Liver (tissue), 9 donors: ENCODE data around the gene CLEC17A. TPM values are rescaled to one million over a fixed set of nuclear protein-coding genes. Genes with fewer than 3 reads are reported as not detected.
"Not testable (repeated sequence)": the region's sequence is repeated elsewhere in the genome, so short reads cannot be mapped to it uniquely, and the experiment has no call there.

Source experiments
- DNase-seq: peaks from one replicate; pipeline ENCODE4 v3.0.0-alpha.2; 2017; ENCODE audit warnings: low spot score
- H3K27ac ChIP-seq, 2 donors: one replicate each; pipeline ENCODE4 v1.7.0; 2013; ENCODE audit warnings: inconsistent platforms in 2 of 2, low read length in 2 of 2, control low read depth in 1 of 2, low read depth in 1 of 2, mild to moderate bottlenecking in 1 of 2
- H3K27me3 ChIP-seq, 4 donors: one replicate each; pipeline versions ENCODE4 v1.6.1 to v1.7.0; 2013; ENCODE audit warnings: low read length in 3 of 4, inconsistent platforms in 1 of 4, mild to moderate bottlenecking in 1 of 4, moderate library complexity in 1 of 4; ENCODE audit not compliant: control insufficient read depth in 4 of 4, insufficient read depth in 4 of 4
- H3K36me3 ChIP-seq, 4 donors: one replicate each; pipeline versions ENCODE4 v1.6.1 to v1.7.0; 2013; ENCODE audit warnings: low read length in 3 of 4, mild to moderate bottlenecking in 3 of 4, low read depth in 1 of 4, moderate library complexity in 1 of 4; ENCODE audit not compliant: control insufficient read depth in 4 of 4, insufficient read depth in 3 of 4
- H3K4me1 ChIP-seq, 4 donors: one replicate each; pipeline versions ENCODE4 v1.6.1 to v1.7.0; 2013; ENCODE audit warnings: low read length in 3 of 4, mild to moderate bottlenecking in 3 of 4, moderate library complexity in 1 of 4; ENCODE audit not compliant: control insufficient read depth in 4 of 4, insufficient read depth in 4 of 4
- H3K4me3 ChIP-seq, 3 donors: one replicate each; pipeline versions ENCODE4 v1.6.1 to v1.7.0; 2013; ENCODE audit warnings: low read length in 3 of 3, control low read depth in 1 of 3, low read depth in 1 of 3, mild to moderate bottlenecking in 1 of 3
- H3K9ac ChIP-seq, 2 donors: one replicate each; pipeline ENCODE4 v1.7.0; 2013; ENCODE audit warnings: low read length in 2 of 2, mild to moderate bottlenecking in 2 of 2, moderate library complexity in 2 of 2, control low read depth in 1 of 2, low read depth in 1 of 2
- H3K9me3 ChIP-seq, 4 donors: one replicate each; pipeline versions ENCODE4 v1.6.1 to v1.7.0; 2013; ENCODE audit warnings: low read length in 3 of 4; ENCODE audit not compliant: control insufficient read depth in 4 of 4
- EGR1 ChIP-seq, 2 donors: IDR thresholded peaks; 2 replicates each; pipeline ENCODE4 v1.6.1; 2016 to 2018; ENCODE audit warnings: antibody characterized with exemption in 2 of 2, low read depth in 2 of 2
- FOXA1 ChIP-seq: IDR thresholded peaks from 2 replicates; pipeline ENCODE4 v1.6.1; 2016; ENCODE audit warnings: antibody characterized with exemption
- FOXA2 ChIP-seq: IDR thresholded peaks from 2 replicates; pipeline ENCODE4 v1.6.1; 2016; ENCODE audit warnings: antibody characterized with exemption
- GABPA ChIP-seq, 2 donors: IDR thresholded peaks in 1 of 2; conservative IDR thresholded peaks in 1 of 2; 2 replicates each; pipeline ENCODE4 v1.6.1; 2016; ENCODE audit warnings: antibody characterized with exemption in 2 of 2, mild to moderate bottlenecking in 1 of 2, moderate library complexity in 1 of 2
- HNF4A ChIP-seq, 2 donors: conservative IDR thresholded peaks; 2 replicates each; pipeline ENCODE4 v1.6.1; 2016; ENCODE audit warnings: antibody characterized with exemption in 2 of 2, mild to moderate bottlenecking in 2 of 2
- HNF4G ChIP-seq: IDR thresholded peaks from 2 replicates; pipeline ENCODE4 v1.6.1; 2016; ENCODE audit warnings: antibody characterized with exemption
- NR2F2 ChIP-seq: IDR thresholded peaks from 2 replicates; pipeline ENCODE4 v1.6.1; 2016; ENCODE audit warnings: antibody characterized with exemption
- RAD21 ChIP-seq, 2 donors: IDR thresholded peaks; 2 replicates each; pipeline ENCODE4 v1.6.1; 2016; ENCODE audit warnings: antibody characterized with exemption in 2 of 2, mild to moderate bottlenecking in 2 of 2
- RXRA ChIP-seq, 2 donors: IDR thresholded peaks; 2 replicates each; pipeline ENCODE4 v1.6.1; 2017 to 2018; ENCODE audit warnings: antibody characterized with exemption in 2 of 2, mild to moderate bottlenecking in 1 of 2
- SP1 ChIP-seq: IDR thresholded peaks from 2 replicates; pipeline ENCODE4 v1.6.1; 2018; ENCODE audit warnings: antibody characterized with exemption, mild to moderate bottlenecking
- TAF1 ChIP-seq: conservative IDR thresholded peaks from 2 replicates; pipeline ENCODE4 v1.6.1; 2016; ENCODE audit warnings: antibody characterized with exemption, mild to moderate bottlenecking
- YY1 ChIP-seq: IDR thresholded peaks from 2 replicates; pipeline ENCODE4 v1.6.1; 2016; ENCODE audit warnings: antibody characterized with exemption, mild to moderate bottlenecking
- WGBS: extraction: QIAGEN DNeasy Blood & Tissue Kit; methylation state at CpG from one replicate; pipeline ENCODE4 v1.1.7; 2013; 5-methylcytosine and 5-hydroxymethylcytosine counted together
- polyA plus RNA-seq, 2 donors: library from polyadenylated mRNA; stranded (reverse) in 1 of 2; unstranded in 1 of 2; fragments of 200-250 nt in 1 of 2; fragments of >200 nt in 1 of 2; fragmentation: Nextera tagmentation in 1 of 2; extraction: Ambion mirVana in 1 of 2; gene quantifications; one replicate each; pipeline versions ENCODE4 v1.2.1 to v1.2.3, GENCODE V29; 2013 to 2015
- total RNA-seq, 2 donors: library from RNA; depleted of rRNA; stranded (reverse); fragments of >200 nt; gene quantifications; one replicate each; pipeline ENCODE4 v1.2.3, GENCODE V29; 2014
- TF ChIP-seq, protein P1 (sequence below): IDR thresholded peaks from 2 replicates; pipeline ENCODE4 v1.6.1; 2016; ENCODE audit warnings: antibody characterized with exemption, mild to moderate bottlenecking
- TF ChIP-seq, protein P2 (sequence below): IDR thresholded peaks from 2 replicates; pipeline ENCODE4 v1.6.1; 2016; ENCODE audit warnings: antibody characterized with exemption
- TF ChIP-seq, protein P3 (sequence below): IDR thresholded peaks from 2 replicates; pipeline ENCODE4 v1.6.1; 2016; ENCODE audit warnings: antibody characterized with exemption
- TF ChIP-seq, protein P4 (sequence below): IDR thresholded peaks from 2 replicates; pipeline ENCODE4 v1.6.1; 2016; ENCODE audit warnings: antibody characterized with exemption
- donor health status: healthy.
- donor health status: healthy.
- donor health status: healthy.
- donor health status: healthy.
- donor health status: healthy.

CLEC17A gene
- total and polyA plus RNA-seq, 4 donors: 0.22 to 0.28 TPM; not detected in 2

DNA sequence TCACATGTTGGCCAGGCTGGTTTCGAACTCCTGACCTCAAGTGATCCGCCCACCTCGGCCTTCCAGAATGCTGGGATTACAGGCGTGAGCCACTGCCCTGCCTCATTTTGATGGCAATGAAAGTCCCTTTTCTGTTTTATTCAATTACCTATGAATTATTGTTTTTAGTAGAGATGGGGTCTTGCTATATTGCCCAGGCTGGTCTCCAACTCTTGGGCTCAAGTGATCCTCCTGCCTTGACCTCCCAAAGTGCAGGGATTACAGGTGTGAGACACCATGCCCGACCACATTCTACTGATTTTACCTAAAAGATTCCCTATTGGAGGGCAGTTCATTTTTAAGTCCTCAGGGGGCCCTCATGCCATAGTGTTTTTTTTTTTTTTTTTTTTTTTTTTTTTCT is 40.9 kb upstream of the CLEC17A start:
- not testable (repeated sequence) for DNase-seq, H3K9me3 ChIP-seq
- WGBS: 96% methylated on average over 5 of the region's 5 CpGs

DNA sequence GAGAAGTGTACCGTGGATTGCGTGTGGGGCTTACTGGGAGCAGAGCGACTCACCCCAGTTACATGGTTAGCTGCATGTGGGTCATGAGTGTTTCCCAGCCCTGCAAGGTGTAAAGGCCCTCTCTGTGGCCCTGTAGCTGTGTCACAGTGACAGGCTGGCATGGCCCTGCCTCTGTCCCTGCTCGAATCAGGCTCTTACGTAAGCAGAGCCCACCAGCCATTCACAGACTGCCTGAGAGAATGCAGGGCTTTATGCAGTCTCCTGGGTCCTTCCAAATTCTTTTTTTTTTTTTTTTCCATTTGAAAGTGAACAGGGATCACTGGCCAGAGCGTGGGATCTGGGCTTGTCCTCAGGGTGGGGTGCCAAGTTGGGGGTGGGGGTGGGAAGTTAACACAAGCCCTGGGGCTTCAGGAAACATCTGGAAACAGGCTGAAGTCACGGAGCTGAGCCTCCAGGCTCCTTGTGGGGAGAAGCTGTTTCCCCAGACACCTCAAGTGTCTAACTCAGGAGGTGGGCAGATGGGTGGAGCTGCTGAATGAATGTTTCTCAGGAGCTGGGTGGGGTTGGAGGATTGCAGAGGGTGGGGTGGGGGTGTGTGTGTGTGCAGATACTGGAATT is 40.1 kb upstream of the CLEC17A start:
- Histone ChIP-seq H3K4me3 (no peak overlapping the region), H3K9me3 (no peaks in the 10 kb centered on the region), H3K27me3 (no peaks in the 10 kb centered on the region), H3K9ac (no peak overlapping the region), H3K27ac (no peak overlapping the region), H3K4me1 (peaks cover 0 to 21% (median 12%) of the 10 kb centered on the region in 4 donors), H3K36me3 (peaks cover 0 to 4% (median 0%) of the 10 kb centered on the region in 4 donors)
- TF ChIP-seq, protein P1, sequence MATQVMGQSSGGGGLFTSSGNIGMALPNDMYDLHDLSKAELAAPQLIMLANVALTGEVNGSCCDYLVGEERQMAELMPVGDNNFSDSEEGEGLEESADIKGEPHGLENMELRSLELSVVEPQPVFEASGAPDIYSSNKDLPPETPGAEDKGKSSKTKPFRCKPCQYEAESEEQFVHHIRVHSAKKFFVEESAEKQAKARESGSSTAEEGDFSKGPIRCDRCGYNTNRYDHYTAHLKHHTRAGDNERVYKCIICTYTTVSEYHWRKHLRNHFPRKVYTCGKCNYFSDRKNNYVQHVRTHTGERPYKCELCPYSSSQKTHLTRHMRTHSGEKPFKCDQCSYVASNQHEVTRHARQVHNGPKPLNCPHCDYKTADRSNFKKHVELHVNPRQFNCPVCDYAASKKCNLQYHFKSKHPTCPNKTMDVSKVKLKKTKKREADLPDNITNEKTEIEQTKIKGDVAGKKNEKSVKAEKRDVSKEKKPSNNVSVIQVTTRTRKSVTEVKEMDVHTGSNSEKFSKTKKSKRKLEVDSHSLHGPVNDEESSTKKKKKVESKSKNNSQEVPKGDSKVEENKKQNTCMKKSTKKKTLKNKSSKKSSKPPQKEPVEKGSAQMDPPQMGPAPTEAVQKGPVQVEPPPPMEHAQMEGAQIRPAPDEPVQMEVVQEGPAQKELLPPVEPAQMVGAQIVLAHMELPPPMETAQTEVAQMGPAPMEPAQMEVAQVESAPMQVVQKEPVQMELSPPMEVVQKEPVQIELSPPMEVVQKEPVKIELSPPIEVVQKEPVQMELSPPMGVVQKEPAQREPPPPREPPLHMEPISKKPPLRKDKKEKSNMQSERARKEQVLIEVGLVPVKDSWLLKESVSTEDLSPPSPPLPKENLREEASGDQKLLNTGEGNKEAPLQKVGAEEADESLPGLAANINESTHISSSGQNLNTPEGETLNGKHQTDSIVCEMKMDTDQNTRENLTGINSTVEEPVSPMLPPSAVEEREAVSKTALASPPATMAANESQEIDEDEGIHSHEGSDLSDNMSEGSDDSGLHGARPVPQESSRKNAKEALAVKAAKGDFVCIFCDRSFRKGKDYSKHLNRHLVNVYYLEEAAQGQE: no peak
- TF ChIP-seq SP1 (no peak), FOXA2 (no peak), YY1 (no peak)
- no peak for DNase-seq
- 75% methylated on average over 7 of the region's 7 CpGs for WGBS

More for the DNA sequence above, 40.9 kb upstream of the CLEC17A start:
- not testable (repeated sequence) for H3K36me3 ChIP-seq, H3K27ac ChIP-seq, H3K27me3 ChIP-seq, H3K9ac ChIP-seq, H3K4me3 ChIP-seq
- H3K4me1 ChIP-seq: peaks cover 0 to 21% (median 12%) of the 10 kb centered on the region in 4 donors

DNA sequence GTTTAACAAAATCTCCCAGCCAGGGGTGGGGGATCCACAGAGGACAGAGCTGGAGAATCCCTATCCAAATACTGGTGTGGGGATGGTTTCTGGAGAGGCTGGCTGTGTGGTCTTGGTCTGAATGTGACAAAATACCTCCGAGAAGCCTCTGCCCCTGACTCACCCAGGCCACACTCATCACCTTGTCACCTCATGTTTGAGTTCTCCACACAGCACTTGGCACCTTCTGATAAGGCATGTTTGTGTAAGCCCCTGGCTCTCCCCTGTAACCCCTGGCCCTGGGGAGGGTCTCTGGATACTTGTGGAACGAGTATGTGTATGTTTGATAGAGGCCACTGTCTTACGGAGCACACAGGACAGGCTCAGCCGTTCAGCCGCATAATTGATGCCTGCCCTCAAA is 38.8 kb upstream of the CLEC17A start:
- no peak overlapping the region for H3K27ac ChIP-seq
- no peak overlapping the region for H3K4me3 ChIP-seq
- peaks cover 0 to 4% (median 0%) of the 10 kb centered on the region in 4 donors for H3K36me3 ChIP-seq
- H3K4me1 ChIP-seq: peaks cover 0 to 21% (median 12%) of the 10 kb centered on the region in 4 donors
- WGBS: 95% methylated on average over 5 of the region's 5 CpGs
- no peak overlapping the region for H3K9ac ChIP-seq
- H3K27me3 ChIP-seq: no peaks in the 10 kb centered on the region
- H3K9me3 ChIP-seq: no peaks in the 10 kb centered on the region
- no peak for DNase-seq
- TF ChIP-seq EGR1 (IDR thresholded peaks at IDR 0.05; ENCODE audit: low read depth in 2 of 2) (no peak), FOXA2 (no peak), YY1 (no peak), RXRA (IDR thresholded peaks at IDR 0.05) (no peak), TAF1 (no peak), FOXA1 (no peak), HNF4G (no peak), HNF4A (conservative IDR thresholded peaks at IDR 0.05) (no peak), NR2F2 (no peak), GABPA (IDR thresholded peaks at IDR 0.05 in 1 of 2, conservative IDR thresholded peaks at IDR 0.05 in 1 of 2) (no peak), SP1 (no peak), RAD21 (IDR thresholded peaks at IDR 0.05) (no peak)
- TF ChIP-seq, protein P1: no peak
- TF ChIP-seq, protein P2, sequence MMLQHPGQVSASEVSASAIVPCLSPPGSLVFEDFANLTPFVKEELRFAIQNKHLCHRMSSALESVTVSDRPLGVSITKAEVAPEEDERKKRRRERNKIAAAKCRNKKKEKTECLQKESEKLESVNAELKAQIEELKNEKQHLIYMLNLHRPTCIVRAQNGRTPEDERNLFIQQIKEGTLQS: no peak
- TF ChIP-seq, protein P3, sequence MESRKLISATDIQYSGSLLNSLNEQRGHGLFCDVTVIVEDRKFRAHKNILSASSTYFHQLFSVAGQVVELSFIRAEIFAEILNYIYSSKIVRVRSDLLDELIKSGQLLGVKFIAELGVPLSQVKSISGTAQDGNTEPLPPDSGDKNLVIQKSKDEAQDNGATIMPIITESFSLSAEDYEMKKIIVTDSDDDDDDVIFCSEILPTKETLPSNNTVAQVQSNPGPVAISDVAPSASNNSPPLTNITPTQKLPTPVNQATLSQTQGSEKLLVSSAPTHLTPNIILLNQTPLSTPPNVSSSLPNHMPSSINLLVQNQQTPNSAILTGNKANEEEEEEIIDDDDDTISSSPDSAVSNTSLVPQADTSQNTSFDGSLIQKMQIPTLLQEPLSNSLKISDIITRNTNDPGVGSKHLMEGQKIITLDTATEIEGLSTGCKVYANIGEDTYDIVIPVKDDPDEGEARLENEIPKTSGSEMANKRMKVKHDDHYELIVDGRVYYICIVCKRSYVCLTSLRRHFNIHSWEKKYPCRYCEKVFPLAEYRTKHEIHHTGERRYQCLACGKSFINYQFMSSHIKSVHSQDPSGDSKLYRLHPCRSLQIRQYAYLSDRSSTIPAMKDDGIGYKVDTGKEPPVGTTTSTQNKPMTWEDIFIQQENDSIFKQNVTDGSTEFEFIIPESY: no peak
- TF ChIP-seq, protein P4, sequence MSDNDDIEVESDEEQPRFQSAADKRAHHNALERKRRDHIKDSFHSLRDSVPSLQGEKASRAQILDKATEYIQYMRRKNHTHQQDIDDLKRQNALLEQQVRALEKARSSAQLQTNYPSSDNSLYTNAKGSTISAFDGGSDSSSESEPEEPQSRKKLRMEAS: no peak
